Caco-2 (cell line): Measurements from ENCODE around the gene PAQR4. TPM values are rescaled to one million over a fixed set of nuclear protein-coding genes. Genes with fewer than 3 reads are reported as not detected.

Experiments
- BruUV-seq: library from RNA; stranded (reverse); fragments of 400-500 nt; replicated peaks from 2 replicates; lab custom pipeline; 2021; lab: Mats Ljungman, UMichigan
- CTCF ChIA-PET: fragments of 300-600 bp; sonication (Branson Sonifier 250); formaldehyde crosslinking; loops from one replicate; lab custom pipeline; 2022; ENCODE audit warnings: antibody characterized with exemption; lab: Charles Lee
- POLR2A ChIA-PET: fragments of 300-600 bp; sonication (Branson Sonifier 250); formaldehyde crosslinking; loops from one replicate; lab custom pipeline; 2022; ENCODE audit warnings: antibody characterized with exemption; lab: Charles Lee
- DNase-seq, 2 experiments: peaks; one replicate each; pipeline versions ENCODE4 v3.0.0 to v3.0.0-alpha.2; 2020 to 2022
- H3K27me3 ChIP-seq: replicated peaks from 2 replicates; pipeline ENCODE4 v1.6.0; 2011; ENCODE audit warnings: low read length; ENCODE audit not compliant: control insufficient read depth, insufficient read depth
- H3K36me3 ChIP-seq: 2 replicates; pipeline ENCODE4 v1.5.1; 2011; ENCODE audit warnings: low read length; ENCODE audit not compliant: control insufficient read depth, insufficient read depth
- H3K4me1 ChIP-seq: fragments of 250-450 bp; sonication (Bioruptor Pico); 2 replicates; pipeline ENCODE4 v1.5.1; 2020; ENCODE audit warnings: mild to moderate bottlenecking
- H3K4me3 ChIP-seq: 2 replicates; pipeline ENCODE4 v1.5.1; 2011; ENCODE audit warnings: low read depth, mild to moderate bottlenecking, control low read depth, low read length
- H3K9me3 ChIP-seq: fragments of 250-450 bp; sonication (Bioruptor Pico); 2 replicates; pipeline ENCODE4 v1.5.1; 2020; ENCODE audit warnings: mild to moderate bottlenecking, moderate library complexity
- H3K27ac Mint-ChIP-seq: one replicate; pipeline ENCODE4 v1.8.0; 2022; ENCODE audit warnings: mixed read lengths; ENCODE audit not compliant: unreplicated experiment
- H3K27me3 Mint-ChIP-seq: one replicate; pipeline ENCODE4 v1.8.0; 2022; ENCODE audit warnings: mixed read lengths; ENCODE audit not compliant: insufficient read depth, unreplicated experiment
- H3K36me3 Mint-ChIP-seq: one replicate; pipeline ENCODE4 v1.8.0; 2022; ENCODE audit warnings: mild to moderate bottlenecking, mixed read lengths; ENCODE audit not compliant: insufficient read depth, unreplicated experiment
- H3K4me1 Mint-ChIP-seq: one replicate; pipeline ENCODE4 v1.8.0; 2022; ENCODE audit warnings: low read depth, mixed read lengths; ENCODE audit not compliant: unreplicated experiment
- H3K4me3 Mint-ChIP-seq: one replicate; pipeline ENCODE4 v1.8.0; 2022; ENCODE audit warnings: mild to moderate bottlenecking, moderate library complexity, mixed read lengths; ENCODE audit not compliant: unreplicated experiment
- H3K9me3 Mint-ChIP-seq: one replicate; pipeline ENCODE4 v1.8.0; 2022; ENCODE audit warnings: mixed read lengths; ENCODE audit not compliant: unreplicated experiment
- intact Hi-C: fragments of 100-400 bp; cut with micrococcal nuclease; formaldehyde crosslinking; loops from one replicate; pipeline ENCODE4 v1.10.0; 2022; ENCODE audit not compliant: unreplicated experiment
- total RNA-seq: library from RNA; stranded (reverse); gene quantifications from 2 replicates; pipeline ENCODE4 v1.2.3, GENCODE V29; 2022
- TF ChIP-seq, protein P1 (sequence below), 2 experiments: fragments of 200-600 bp in 1 of 2; IDR thresholded peaks; 1 replicate in 1 of 2; 2 replicates in 1 of 2; pipeline versions ENCODE4 v1.5.1 to v1.8.0; 2011 to 2022; ENCODE audit warnings: antibody characterized with exemption in 1 of 2, control low read depth in 1 of 2, inconsistent platforms in 1 of 2, low read depth in 1 of 2, low read length in 1 of 2, mild to moderate bottlenecking in 1 of 2, moderate library complexity in 1 of 2; ENCODE audit not compliant: insufficient read depth in 1 of 2, severe bottlenecking in 1 of 2, unreplicated experiment in 1 of 2

Gene PAQR4
- total RNA-seq, 1 experiment from 2014 or later = 12.0 TPM

DNA sequence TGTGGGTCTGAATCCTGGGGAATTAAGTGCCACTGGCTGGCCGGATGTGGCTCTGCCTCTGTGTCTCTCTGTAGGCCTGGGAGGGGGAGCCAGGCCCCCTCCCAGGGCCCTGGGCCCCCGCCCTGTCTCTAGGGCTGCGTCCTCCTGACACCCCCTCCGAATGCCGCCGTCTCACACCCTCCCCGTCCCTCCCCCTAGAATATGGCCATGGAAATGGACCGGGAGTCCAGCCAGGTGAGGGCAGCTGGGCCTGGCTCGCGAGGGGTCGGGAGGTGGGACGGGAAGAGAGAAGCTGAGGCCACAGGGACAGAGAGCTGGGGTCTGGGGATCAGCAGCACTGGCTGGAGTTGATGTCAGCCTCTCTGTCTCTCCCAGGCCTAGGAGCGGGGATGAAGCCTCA, 27.1 kb downstream of the PAQR4 start:
- ChIA-PET CTCF (no interaction called here), POLR2A (interaction anchor here (0.8 kb wide), 1 partner anchor 24 kb away, joined by 3 read pairs; the partner anchor contains the start of gene TNFRSF12A)
- no peak overlapping the region for H3K4me3 ChIP-seq
- Mint-ChIP-seq H3K4me1 (no peaks in the 10 kb centered on the region), H3K36me3 (peaks cover 6% of the 10 kb centered on the region), H3K4me3 (no peak overlapping the region), H3K9me3 (no peaks in the 10 kb centered on the region), H3K27me3 (no peaks in the 10 kb centered on the region), H3K27ac (no peak overlapping the region)
- TF ChIP-seq, protein P1, sequence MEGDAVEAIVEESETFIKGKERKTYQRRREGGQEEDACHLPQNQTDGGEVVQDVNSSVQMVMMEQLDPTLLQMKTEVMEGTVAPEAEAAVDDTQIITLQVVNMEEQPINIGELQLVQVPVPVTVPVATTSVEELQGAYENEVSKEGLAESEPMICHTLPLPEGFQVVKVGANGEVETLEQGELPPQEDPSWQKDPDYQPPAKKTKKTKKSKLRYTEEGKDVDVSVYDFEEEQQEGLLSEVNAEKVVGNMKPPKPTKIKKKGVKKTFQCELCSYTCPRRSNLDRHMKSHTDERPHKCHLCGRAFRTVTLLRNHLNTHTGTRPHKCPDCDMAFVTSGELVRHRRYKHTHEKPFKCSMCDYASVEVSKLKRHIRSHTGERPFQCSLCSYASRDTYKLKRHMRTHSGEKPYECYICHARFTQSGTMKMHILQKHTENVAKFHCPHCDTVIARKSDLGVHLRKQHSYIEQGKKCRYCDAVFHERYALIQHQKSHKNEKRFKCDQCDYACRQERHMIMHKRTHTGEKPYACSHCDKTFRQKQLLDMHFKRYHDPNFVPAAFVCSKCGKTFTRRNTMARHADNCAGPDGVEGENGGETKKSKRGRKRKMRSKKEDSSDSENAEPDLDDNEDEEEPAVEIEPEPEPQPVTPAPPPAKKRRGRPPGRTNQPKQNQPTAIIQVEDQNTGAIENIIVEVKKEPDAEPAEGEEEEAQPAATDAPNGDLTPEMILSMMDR (IDR thresholded peaks at IDR 0.05; ENCODE audit: insufficient read depth in 1 of 2, low read depth in 1 of 2, low read length in 1 of 2, severe bottlenecking in 1 of 2, unreplicated experiment in 1 of 2) = no peak
- H3K9me3 ChIP-seq = no peaks in the 10 kb centered on the region
- no peak for DNase-seq
- BruUV-seq = no TSS peak
- peaks cover 1% of the 10 kb centered on the region; the same call in 1 of the 2 replicates for H3K36me3 ChIP-seq
- H3K4me1 ChIP-seq = 0 out of 2 replicates have a peak, but pooled peaks cover 3% of the 10 kb centered on the region
- intact Hi-C loops = no loop called here
- H3K27me3 ChIP-seq = no peaks in the 10 kb centered on the region

DNA sequence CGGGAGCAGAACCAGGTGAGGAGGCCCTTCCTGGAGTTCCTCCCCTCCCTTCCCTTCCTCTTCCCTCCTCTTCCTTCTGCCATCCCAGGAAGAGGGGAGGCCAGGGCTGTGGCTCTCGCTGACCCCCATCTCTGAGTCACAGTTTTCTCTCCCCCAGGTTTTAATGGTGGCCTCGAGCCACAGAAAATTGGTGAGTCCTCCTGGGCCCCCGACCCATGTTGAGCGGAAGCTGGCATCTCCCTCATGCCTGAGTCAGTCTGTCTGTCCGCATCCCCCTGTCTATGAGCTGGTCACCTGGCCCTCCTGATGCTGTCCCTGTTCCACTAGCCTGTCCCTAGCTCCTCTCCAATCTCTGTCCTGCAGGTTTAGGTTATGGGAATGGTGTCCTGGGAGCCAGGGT, 30.8 kb downstream of the PAQR4 start:
- H3K4me1 ChIP-seq = 0 out of 2 replicates have a peak, but pooled peaks cover 3% of the 10 kb centered on the region
- POLR2A ChIA-PET = no interaction called here
- TF ChIP-seq, protein P1 (IDR thresholded peaks at IDR 0.05; ENCODE audit: insufficient read depth in 1 of 2, low read depth in 1 of 2, low read length in 1 of 2, severe bottlenecking in 1 of 2, unreplicated experiment in 1 of 2) = no peak
- DNase-seq = no peak
- CTCF ChIA-PET = interaction anchor here (0.5 to 1.9 kb wide), 2 partner anchors 20 to 28 kb away, joined by 4 to 15 read pairs; partner anchors contain the start of gene TNFRSF12A
- H3K4me1 Mint-ChIP-seq = no peaks in the 10 kb centered on the region
- H3K36me3 Mint-ChIP-seq = peaks cover 17% of the 10 kb centered on the region
- H3K9me3 Mint-ChIP-seq = no peaks in the 10 kb centered on the region
- H3K4me3 Mint-ChIP-seq = no peak overlapping the region
- no peaks in the 10 kb centered on the region for H3K27me3 ChIP-seq
- peaks cover 1% of the 10 kb centered on the region; the same call in 1 of the 2 replicates for H3K36me3 ChIP-seq
- no peaks in the 10 kb centered on the region for H3K9me3 ChIP-seq
- H3K27me3 Mint-ChIP-seq = no peaks in the 10 kb centered on the region
- no peak overlapping the region for H3K27ac Mint-ChIP-seq
- BruUV-seq = no TSS peak
- no peak overlapping the region for H3K4me3 ChIP-seq
- intact Hi-C loops = no loop called here

DNA sequence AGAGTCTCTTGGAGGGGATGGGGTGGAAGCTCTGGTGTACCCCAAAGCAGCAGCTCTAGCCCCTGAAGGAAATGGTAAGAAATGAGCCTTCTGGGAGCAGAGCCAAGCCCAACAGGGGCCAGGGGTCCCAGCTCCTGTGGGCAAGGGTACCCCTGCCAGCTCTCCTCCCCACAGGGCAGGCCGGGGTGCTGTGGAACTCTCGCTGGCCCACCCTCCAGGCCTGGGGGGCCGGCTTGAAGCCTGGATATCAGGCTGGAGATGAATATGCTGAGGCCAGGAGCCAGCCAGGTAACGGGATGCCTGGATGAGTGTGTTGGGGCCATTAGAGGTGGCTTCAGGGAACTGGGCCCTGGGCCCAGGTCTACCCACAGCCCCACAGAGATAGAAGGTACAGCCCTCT, 31.4 kb downstream of the PAQR4 start:
- Mint-ChIP-seq H3K9me3 (no peaks in the 10 kb centered on the region), H3K27me3 (no peaks in the 10 kb centered on the region), H3K4me1 (no peaks in the 10 kb centered on the region), H3K4me3 (no peak overlapping the region), H3K36me3 (peaks cover 19% of the 10 kb centered on the region), H3K27ac (no peak overlapping the region)
- no peaks in the 10 kb centered on the region for H3K9me3 ChIP-seq
- no peak overlapping the region for H3K4me3 ChIP-seq
- TF ChIP-seq, protein P1 (IDR thresholded peaks at IDR 0.05; ENCODE audit: insufficient read depth in 1 of 2, low read depth in 1 of 2, low read length in 1 of 2, severe bottlenecking in 1 of 2, unreplicated experiment in 1 of 2) = no peak
- intact Hi-C loops = no loop called here
- ChIA-PET CTCF (interaction anchor here (0.5 to 1.9 kb wide), 4 partner anchors 20 to 122 kb away, joined by 4 to 15 read pairs (median 4); partner anchors contain the start of gene TNFRSF12A), POLR2A (no interaction called here)
- BruUV-seq = no TSS peak
- H3K36me3 ChIP-seq = peaks cover 1% of the 10 kb centered on the region; the same call in 1 of the 2 replicates
- peaks cover 3% of the 10 kb centered on the region; the same call in 1 of the 2 replicates for H3K4me1 ChIP-seq
- H3K27me3 ChIP-seq = no peaks in the 10 kb centered on the region
- DNase-seq = no peak
